ENCODE data around the gene CABP1. TPM values are rescaled to one million over a fixed set of nuclear protein-coding genes. Genes with fewer than 3 reads are reported as not detected.

Gene CABP1
- total and polyA plus RNA-seq, 9 donors, result 0.33 to 2.6 (median 0.82) TPM; not detected in 1

DNA sequence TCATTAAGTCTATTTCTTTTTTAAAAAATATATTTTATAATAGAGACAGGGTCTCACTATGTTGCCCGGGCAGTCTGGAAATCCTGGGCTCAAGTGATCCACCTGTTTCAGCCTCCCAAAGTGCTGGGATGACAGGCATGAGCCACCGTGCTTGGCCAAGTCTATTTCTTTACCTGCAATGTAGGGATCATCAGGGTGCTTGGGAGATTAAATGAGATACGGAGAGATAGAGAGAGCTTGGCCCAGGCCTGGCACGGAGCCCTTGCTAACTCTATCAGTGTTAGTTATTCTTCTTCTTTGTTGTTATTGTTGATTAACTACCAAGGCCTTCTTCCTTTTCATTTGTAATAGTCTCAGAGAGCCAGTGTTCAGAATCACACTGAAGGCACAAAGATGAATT, 3.1 kb downstream of the CABP1 start:
- H3K36me3 ChIP-seq, result no peaks in the 10 kb centered on the region
- no peak overlapping the region for H3K4me3 ChIP-seq
- DNase-seq, result no peak
- TF ChIP-seq, protein P1, sequence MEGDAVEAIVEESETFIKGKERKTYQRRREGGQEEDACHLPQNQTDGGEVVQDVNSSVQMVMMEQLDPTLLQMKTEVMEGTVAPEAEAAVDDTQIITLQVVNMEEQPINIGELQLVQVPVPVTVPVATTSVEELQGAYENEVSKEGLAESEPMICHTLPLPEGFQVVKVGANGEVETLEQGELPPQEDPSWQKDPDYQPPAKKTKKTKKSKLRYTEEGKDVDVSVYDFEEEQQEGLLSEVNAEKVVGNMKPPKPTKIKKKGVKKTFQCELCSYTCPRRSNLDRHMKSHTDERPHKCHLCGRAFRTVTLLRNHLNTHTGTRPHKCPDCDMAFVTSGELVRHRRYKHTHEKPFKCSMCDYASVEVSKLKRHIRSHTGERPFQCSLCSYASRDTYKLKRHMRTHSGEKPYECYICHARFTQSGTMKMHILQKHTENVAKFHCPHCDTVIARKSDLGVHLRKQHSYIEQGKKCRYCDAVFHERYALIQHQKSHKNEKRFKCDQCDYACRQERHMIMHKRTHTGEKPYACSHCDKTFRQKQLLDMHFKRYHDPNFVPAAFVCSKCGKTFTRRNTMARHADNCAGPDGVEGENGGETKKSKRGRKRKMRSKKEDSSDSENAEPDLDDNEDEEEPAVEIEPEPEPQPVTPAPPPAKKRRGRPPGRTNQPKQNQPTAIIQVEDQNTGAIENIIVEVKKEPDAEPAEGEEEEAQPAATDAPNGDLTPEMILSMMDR (IDR thresholded peaks at IDR 0.05), result no peak
- TF ChIP-seq EP300 (IDR thresholded peaks at IDR 0.05), result no peak
- no peak for TF ChIP-seq POLR2A (IDR thresholded peaks at IDR 0.05)
- H3K27ac ChIP-seq, result no peak overlapping the region
- 74 to 84% (median 81%) methylated on average over 4 of the region's 4 CpGs for WGBS, 3 donors
- H3K4me1 ChIP-seq (ENCODE audit: insufficient read depth), result peaks cover 9% of the 10 kb centered on the region
- H3K9me3 ChIP-seq, result no peaks in the 10 kb centered on the region
- H3K27me3 ChIP-seq, result no peaks in the 10 kb centered on the region
- intact Hi-C loops (cut with DNase I), result loop anchor here in 2 of 4 donors (10.0 kb wide), 2 partner anchors 71 to 321 kb away; partner anchors contain the start of gene UNC119B (in 1 of the 2)

DNA sequence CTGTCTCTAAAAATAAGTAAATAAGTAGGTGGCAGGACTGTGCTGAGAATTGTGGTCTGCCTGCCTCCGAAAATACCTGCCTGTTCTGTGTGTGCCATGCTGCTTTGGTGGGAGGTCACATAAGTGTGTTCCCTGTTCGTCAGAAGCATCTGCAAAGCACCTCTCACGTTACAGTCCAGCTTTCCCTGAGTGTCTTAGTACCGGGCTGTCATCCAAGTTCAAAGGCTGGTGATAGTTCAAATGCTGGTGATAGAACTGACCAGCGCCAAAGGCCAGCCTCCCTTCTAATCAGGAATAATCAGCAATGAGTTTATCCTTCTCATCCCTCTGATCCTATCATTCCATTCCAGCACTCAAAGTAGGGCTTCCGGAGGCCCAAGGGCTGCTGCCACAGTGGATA, 5.6 kb downstream of the CABP1 start:
- intact Hi-C loops (cut with DNase I), result loop anchor here (5.0 to 10.0 kb wide), 5 partner anchors 66 to 326 kb away; partner anchors contain the start of gene UNC119B (in 4 of the 4)
- no peaks in the 10 kb centered on the region for H3K27me3 ChIP-seq
- peaks cover 6% of the 10 kb centered on the region for H3K4me1 ChIP-seq (ENCODE audit: insufficient read depth)

DNA sequence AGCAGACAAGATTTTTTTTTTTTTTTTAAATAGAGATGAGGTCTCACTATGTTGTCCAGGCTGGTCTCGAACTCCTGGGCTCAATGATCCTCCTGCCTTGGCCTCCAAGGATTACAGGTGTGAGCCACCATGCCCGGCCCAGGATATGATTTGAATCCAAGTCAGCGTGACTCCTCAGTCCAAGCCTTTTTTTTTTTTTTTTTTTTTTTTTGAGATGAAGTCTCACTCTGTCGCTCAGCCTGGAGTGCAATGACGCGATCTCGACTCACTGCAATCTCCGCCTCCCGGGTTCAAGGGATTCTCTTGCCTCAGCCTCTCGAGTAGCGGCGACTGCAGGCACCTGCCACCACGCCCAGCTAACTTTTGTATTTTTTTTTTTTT, 6.9 kb downstream of the CABP1 start:
- H3K9me3 ChIP-seq, result no peaks in the 10 kb centered on the region
- no peaks in the 10 kb centered on the region for H3K36me3 ChIP-seq
- intact Hi-C loops (cut with DNase I), result loop anchor here (5.0 to 10.0 kb wide), 5 partner anchors 65 to 325 kb away; partner anchors contain the start of gene UNC119B (in 4 of the 4)
- TF ChIP-seq, protein P1 (IDR thresholded peaks at IDR 0.05), result no peak
- TF ChIP-seq EP300 (IDR thresholded peaks at IDR 0.05) (no peak), POLR2A (IDR thresholded peaks at IDR 0.05) (no peak)
- no peak overlapping the region for H3K4me3 ChIP-seq
- no peaks in the 10 kb centered on the region for H3K27me3 ChIP-seq
- no peak for DNase-seq
- 82% methylated on average over 13 of the region's 13 CpGs for WGBS, 3 donors
- H3K4me1 ChIP-seq (ENCODE audit: insufficient read depth), result no peaks in the 10 kb centered on the region
- H3K27ac ChIP-seq, result no peak overlapping the region

More for the DNA sequence above, 5.6 kb downstream of the CABP1 start:
- Histone ChIP-seq H3K9me3 (no peaks in the 10 kb centered on the region), H3K36me3 (no peaks in the 10 kb centered on the region), H3K27ac (no peak overlapping the region), H3K4me3 (no peak overlapping the region)
- WGBS, 3 donors, result 41 to 57% (median 47%) methylated on average over 6 of the region's 6 CpGs
- TF ChIP-seq, protein P1 (IDR thresholded peaks at IDR 0.05), result no peak
- no peak for TF ChIP-seq POLR2A (IDR thresholded peaks at IDR 0.05)
- no peak for TF ChIP-seq EP300 (IDR thresholded peaks at IDR 0.05)
- DNase-seq, result no peak

DNA sequence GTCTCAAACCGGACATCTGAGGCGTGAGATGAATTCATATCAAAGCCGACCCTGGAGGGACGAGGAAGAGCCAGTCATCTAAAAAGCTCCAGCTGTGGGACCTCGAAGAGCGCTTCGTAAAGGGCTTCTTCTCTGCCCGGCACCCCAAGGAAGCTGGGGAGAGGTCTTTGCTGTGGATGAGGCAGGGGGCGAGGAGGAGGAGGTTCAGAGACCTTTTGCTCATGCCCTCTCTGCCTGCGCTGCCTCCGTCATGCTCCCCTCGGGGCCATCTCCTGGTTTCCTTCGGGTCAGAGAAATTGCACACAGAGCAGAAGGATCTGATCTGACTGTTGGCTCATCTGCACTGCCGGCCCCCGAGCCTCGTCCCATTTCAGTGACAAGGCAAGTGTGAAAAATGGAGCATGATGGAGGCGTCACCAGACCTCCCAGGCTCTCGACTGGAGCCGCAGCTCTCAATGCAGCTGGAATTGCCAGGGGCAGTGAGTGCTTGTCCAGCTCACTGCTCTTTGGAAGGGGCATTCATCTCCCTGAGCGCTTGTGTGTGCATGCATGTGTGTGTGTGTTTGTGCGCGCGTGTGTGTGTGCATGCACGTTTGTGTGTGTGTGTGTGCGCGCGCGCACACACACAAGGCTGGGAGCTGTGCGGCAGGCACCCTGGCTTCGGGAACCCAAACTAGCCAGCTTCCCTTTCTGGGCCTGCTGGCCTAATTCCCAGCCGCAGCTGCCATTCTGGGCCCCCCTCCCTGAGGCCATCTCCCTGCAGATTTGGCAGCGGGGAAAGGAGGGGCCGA, 9.2 kb downstream of the CABP1 start:
- H3K27me3 ChIP-seq, result no peaks in the 10 kb centered on the region
- H3K9me3 ChIP-seq, result no peaks in the 10 kb centered on the region
- peak overlapping the region; percentile 30 for H3K4me3 ChIP-seq
- no peak overlapping the region for H3K27ac ChIP-seq
- intact Hi-C loops (cut with DNase I), result loop anchor here (5.0 to 10.0 kb wide), 5 partner anchors 63 to 323 kb away; partner anchors contain the start of gene UNC119B (in 4 of the 4)
- no peak for DNase-seq
- 7 to 12% (median 10%) methylated on average over 33 of the region's 33 CpGs for WGBS, 3 donors
- TF ChIP-seq, protein P1 (IDR thresholded peaks at IDR 0.05), result no peak
- no peak for TF ChIP-seq POLR2A (IDR thresholded peaks at IDR 0.05)
- TF ChIP-seq EP300 (IDR thresholded peaks at IDR 0.05), result no peak
- no peaks in the 10 kb centered on the region for H3K36me3 ChIP-seq
- H3K4me1 ChIP-seq (ENCODE audit: insufficient read depth), result no peaks in the 10 kb centered on the region
